ENCODE measurements around the gene REELD1. TPM values are rescaled to one million over a fixed set of nuclear protein-coding genes. Genes with fewer than 3 reads are reported as not detected.

REELD1 gene
- total and polyA plus RNA-seq, 4 experiments from 2014 or later: 0.11 to 0.58 (median 0.42) TPM; not detected in 1

- no peaks in the 10 kb centered on the region for H3K36me3 ChIP-seq (ENCODE audit: insufficient read depth, low read length)
- peak overlapping the region in 7 of 8 donors; percentile 30 to 71 (median 47) for H3K4me3 Mint-ChIP-seq
- peaks cover 10% of the 10 kb centered on the region for H3K4me1 ChIP-seq (ENCODE audit: insufficient read depth, low read length)
- no peaks in the 10 kb centered on the region for H3K9me3 Mint-ChIP-seq
- H3K27me3 Mint-ChIP-seq: peaks cover 5 to 6% of the 10 kb centered on the region in 2 donors
- ChIA-PET CTCF (ENCODE audit: partially characterized antibody) (interaction anchor here (1.0 to 1.7 kb wide), 4 partner anchors 8 to 854 kb away, joined by 3 to 8 read pairs (median 4); no protein-coding TSS in a partner anchor), POLR2A (ENCODE audit: partially characterized antibody) (no interaction called here)
- no peaks in the 10 kb centered on the region for H3K27me3 ChIP-seq (ENCODE audit: insufficient read depth, low read length)
- H3K27ac Mint-ChIP-seq: no peak overlapping the region
- no peaks in the 10 kb centered on the region for H3K9me3 ChIP-seq (ENCODE audit: control insufficient read depth in 1 of 2, low read length in 2 of 2)
- H3K4me1 Mint-ChIP-seq: peaks cover 8 to 16% (median 9%) of the 10 kb centered on the region in 4 donors
- H3K4me3 ChIP-seq (ENCODE audit: low read length in 2 of 2): no peak overlapping the region
- intact Hi-C loops (cut with micrococcal nuclease): no loop called here
- no peaks in the 10 kb centered on the region for H3K36me3 Mint-ChIP-seq
- peak in 4 of 5 donors; percentile 23 to 33 (median 25) for DNase-seq
- H3K27ac ChIP-seq (ENCODE audit: low read depth, low read length): no peak overlapping the region
These were observed 29.0 kb downstream of the REELD1 start for GRCh38 chr4:146243141-146243882.

GRCh38 chr4:146243883-146244277 lies 29.5 kb downstream of the REELD1 start:
- H3K9me3 ChIP-seq (ENCODE audit: control insufficient read depth in 1 of 2, low read length in 2 of 2): no peaks in the 10 kb centered on the region
- H3K36me3 ChIP-seq (ENCODE audit: insufficient read depth, low read length): no peaks in the 10 kb centered on the region
- peaks cover 8 to 16% (median 9%) of the 10 kb centered on the region in 4 donors for H3K4me1 Mint-ChIP-seq
- H3K4me3 ChIP-seq (ENCODE audit: low read length in 2 of 2): no peak overlapping the region
- ChIA-PET CTCF (ENCODE audit: partially characterized antibody) (interaction anchor here (1.0 to 1.8 kb wide), 6 partner anchors 9 to 853 kb away, joined by 3 to 8 read pairs (median 4); no protein-coding TSS in a partner anchor), POLR2A (ENCODE audit: partially characterized antibody) (no interaction called here)
- no peaks in the 10 kb centered on the region for H3K36me3 Mint-ChIP-seq
- no peaks in the 10 kb centered on the region for H3K27me3 ChIP-seq (ENCODE audit: insufficient read depth, low read length)
- no peaks in the 10 kb centered on the region for H3K9me3 Mint-ChIP-seq
- H3K27ac Mint-ChIP-seq: no peak overlapping the region
- peak overlapping the region in 6 of 8 donors; percentile 21 to 71 (median 38) for H3K4me3 Mint-ChIP-seq
- peaks cover 10% of the 10 kb centered on the region for H3K4me1 ChIP-seq (ENCODE audit: insufficient read depth, low read length)
- H3K27me3 Mint-ChIP-seq: peaks cover 5 to 6% of the 10 kb centered on the region in 2 donors
- no peak for DNase-seq
- H3K27ac ChIP-seq (ENCODE audit: low read depth, low read length): no peak overlapping the region
- intact Hi-C loops (cut with micrococcal nuclease): no loop called here

GRCh38 chr4:146244496-146244895 lies 30.2 kb downstream of the REELD1 start:
- Histone ChIP-seq H3K4me3 (ENCODE audit: low read length in 2 of 2) (no peak overlapping the region), H3K36me3 (ENCODE audit: insufficient read depth, low read length) (no peaks in the 10 kb centered on the region), H3K4me1 (ENCODE audit: insufficient read depth, low read length) (peaks cover 10% of the 10 kb centered on the region), H3K27me3 (ENCODE audit: insufficient read depth, low read length) (no peaks in the 10 kb centered on the region), H3K9me3 (ENCODE audit: control insufficient read depth in 1 of 2, low read length in 2 of 2) (no peaks in the 10 kb centered on the region), H3K27ac (ENCODE audit: low read depth, low read length) (no peak overlapping the region)
- no peak for DNase-seq
- ChIA-PET CTCF (ENCODE audit: partially characterized antibody) (interaction anchor here (0.9 to 1.8 kb wide), 6 partner anchors 9 to 852 kb away, joined by 3 to 8 read pairs (median 4); no protein-coding TSS in a partner anchor), POLR2A (ENCODE audit: partially characterized antibody) (no interaction called here)
- Mint-ChIP-seq H3K9me3 (no peaks in the 10 kb centered on the region), H3K27me3 (peaks cover 5% of the 10 kb centered on the region in 2 donors), H3K4me3 (peak overlapping the region in 3 of 8 donors; percentile 27 to 62 (median 29)), H3K4me1 (peaks cover 8 to 16% (median 9%) of the 10 kb centered on the region in 4 donors), H3K36me3 (no peaks in the 10 kb centered on the region), H3K27ac (no peak overlapping the region)
- intact Hi-C loops (cut with micrococcal nuclease): no loop called here

GRCh38 chr4:146245246-146245645 lies 30.9 kb downstream of the REELD1 start:
- CTCF ChIA-PET (ENCODE audit: partially characterized antibody): interaction anchor here (0.9 to 1.8 kb wide), 5 partner anchors 9 to 852 kb away, joined by 3 to 8 read pairs (median 4); no protein-coding TSS in a partner anchor
- DNase-seq: no peak
- H3K27ac ChIP-seq (ENCODE audit: low read depth, low read length): no peak overlapping the region
- H3K27ac Mint-ChIP-seq: no peak overlapping the region
- H3K9me3 Mint-ChIP-seq: no peaks in the 10 kb centered on the region
- peaks cover 4 to 5% of the 10 kb centered on the region in 2 donors for H3K27me3 Mint-ChIP-seq
- H3K36me3 ChIP-seq (ENCODE audit: insufficient read depth, low read length): no peaks in the 10 kb centered on the region
- intact Hi-C loops (cut with micrococcal nuclease): no loop called here
- POLR2A ChIA-PET (ENCODE audit: partially characterized antibody): no interaction called here
- H3K9me3 ChIP-seq (ENCODE audit: control insufficient read depth in 1 of 2, low read length in 2 of 2): no peaks in the 10 kb centered on the region
- no peak overlapping the region for H3K4me3 ChIP-seq (ENCODE audit: low read length in 2 of 2)
- H3K36me3 Mint-ChIP-seq: no peaks in the 10 kb centered on the region
- no peak overlapping the region for H3K4me3 Mint-ChIP-seq
- H3K4me1 Mint-ChIP-seq: peaks cover 8 to 16% (median 9%) of the 10 kb centered on the region in 4 donors
- no peaks in the 10 kb centered on the region for H3K27me3 ChIP-seq (ENCODE audit: insufficient read depth, low read length)
- H3K4me1 ChIP-seq (ENCODE audit: insufficient read depth, low read length): peaks cover 10% of the 10 kb centered on the region

GRCh38 chr4:146245850-146246249 lies 31.5 kb downstream of the REELD1 start:
- H3K4me1 ChIP-seq (ENCODE audit: insufficient read depth, low read length): peaks cover 10% of the 10 kb centered on the region
- no peak overlapping the region for H3K27ac ChIP-seq (ENCODE audit: low read depth, low read length)
- intact Hi-C loops (cut with micrococcal nuclease): no loop called here
- no peaks in the 10 kb centered on the region for H3K9me3 Mint-ChIP-seq
- H3K27ac Mint-ChIP-seq: no peak overlapping the region
- H3K27me3 ChIP-seq (ENCODE audit: insufficient read depth, low read length): no peaks in the 10 kb centered on the region
- peaks cover 8 to 16% (median 9%) of the 10 kb centered on the region in 4 donors for H3K4me1 Mint-ChIP-seq
- no peaks in the 10 kb centered on the region for H3K36me3 ChIP-seq (ENCODE audit: insufficient read depth, low read length)
- H3K4me3 ChIP-seq (ENCODE audit: low read length in 2 of 2): no peak overlapping the region
- ChIA-PET CTCF (ENCODE audit: partially characterized antibody) (interaction anchor here (1.8 kb wide), 1 partner anchor 8 kb away, joined by 4 read pairs; no protein-coding TSS in a partner anchor), POLR2A (ENCODE audit: partially characterized antibody) (no interaction called here)
- H3K9me3 ChIP-seq (ENCODE audit: control insufficient read depth in 1 of 2, low read length in 2 of 2): no peaks in the 10 kb centered on the region
- peaks cover 4 to 5% of the 10 kb centered on the region in 2 donors for H3K27me3 Mint-ChIP-seq
- no peaks in the 10 kb centered on the region for H3K36me3 Mint-ChIP-seq
- no peak overlapping the region for H3K4me3 Mint-ChIP-seq
- DNase-seq: no peak

- H3K4me3 Mint-ChIP-seq: no peak overlapping the region
- peaks cover 4 to 5% of the 10 kb centered on the region in 2 donors for H3K27me3 Mint-ChIP-seq
- DNase-seq: no peak
- H3K4me1 ChIP-seq (ENCODE audit: insufficient read depth, low read length): peaks cover 10% of the 10 kb centered on the region
- intact Hi-C loops (cut with micrococcal nuclease): no loop called here
- no peak overlapping the region for H3K4me3 ChIP-seq (ENCODE audit: low read length in 2 of 2)
- peaks cover 8 to 16% (median 9%) of the 10 kb centered on the region in 4 donors for H3K4me1 Mint-ChIP-seq
- no peaks in the 10 kb centered on the region for H3K9me3 Mint-ChIP-seq
- no peaks in the 10 kb centered on the region for H3K9me3 ChIP-seq (ENCODE audit: control insufficient read depth in 1 of 2, low read length in 2 of 2)
- POLR2A ChIA-PET (ENCODE audit: partially characterized antibody): no interaction called here
- no peak overlapping the region for H3K27ac ChIP-seq (ENCODE audit: low read depth, low read length)
- no peak overlapping the region for H3K27ac Mint-ChIP-seq
- no peaks in the 10 kb centered on the region for H3K36me3 Mint-ChIP-seq
- no peaks in the 10 kb centered on the region for H3K27me3 ChIP-seq (ENCODE audit: insufficient read depth, low read length)
- H3K36me3 ChIP-seq (ENCODE audit: insufficient read depth, low read length): no peaks in the 10 kb centered on the region
- CTCF ChIA-PET (ENCODE audit: partially characterized antibody): no interaction called here
These were observed 32.0 kb downstream of the REELD1 start for GRCh38 chr4:146246381-146246780.

- H3K36me3 ChIP-seq (ENCODE audit: insufficient read depth, low read length): no peaks in the 10 kb centered on the region
- H3K9me3 ChIP-seq (ENCODE audit: control insufficient read depth in 1 of 2, low read length in 2 of 2): no peaks in the 10 kb centered on the region
- ChIA-PET CTCF (ENCODE audit: partially characterized antibody) (interaction anchor here (1.5 kb wide), 1 partner anchor 16 kb away, joined by 3 read pairs; no protein-coding TSS in a partner anchor), POLR2A (ENCODE audit: partially characterized antibody) (no interaction called here)
- peaks cover 0 to 4% of the 10 kb centered on the region in 2 donors for H3K36me3 Mint-ChIP-seq
- peak overlapping the region in 1 of 8 donors; percentile 4 for H3K4me3 Mint-ChIP-seq
- H3K27ac Mint-ChIP-seq: no peak overlapping the region
- H3K4me1 Mint-ChIP-seq: peaks cover 5 to 13% (median 6%) of the 10 kb centered on the region in 4 donors
- peaks cover 1 to 5% of the 10 kb centered on the region in 2 donors for H3K27me3 Mint-ChIP-seq
- H3K27me3 ChIP-seq (ENCODE audit: insufficient read depth, low read length): no peaks in the 10 kb centered on the region
- intact Hi-C loops (cut with micrococcal nuclease): no loop called here
- H3K9me3 Mint-ChIP-seq: no peaks in the 10 kb centered on the region
- peaks cover 10% of the 10 kb centered on the region for H3K4me1 ChIP-seq (ENCODE audit: insufficient read depth, low read length)
- DNase-seq: no peak
- no peak overlapping the region for H3K4me3 ChIP-seq (ENCODE audit: low read length in 2 of 2)
- H3K27ac ChIP-seq (ENCODE audit: low read depth, low read length): no peak overlapping the region
These were observed 33.0 kb downstream of the REELD1 start for GRCh38 chr4:146247356-146247755.
